K562 (cell line): Measurements from ENCODE around the gene LNX2.

Experiments
- BRCA1 ChIP-seq, 2 experiments: fragments of 450-650 bp in 1 of 2; sonication (generic) in 1 of 2; formaldehyde crosslinking in 1 of 2; IDR thresholded peaks; 2 replicates each; pipeline versions ENCODE4 v1.5.0 to v1.6.1; 2017 to 2020; ENCODE audit warnings: mild to moderate bottlenecking in 1 of 2, missing genetic modification reagents in 1 of 2
- CBX2 ChIP-seq: fragments of 200-600 bp; sonication (generic); IDR thresholded peaks from one replicate; pipeline ENCODE4 v1.6.1; 2012; ENCODE audit warnings: mild to moderate bottlenecking, low read length, inconsistent platforms; ENCODE audit not compliant: insufficient read depth, poor library complexity, severe bottlenecking
- CC2D1A ChIP-seq: fragments of 450-650 bp; IDR thresholded peaks from 2 replicates; pipeline ENCODE4 v1.6.1; 2017; ENCODE audit warnings: mild to moderate bottlenecking
- CHD7 ChIP-seq: fragments of 200-600 bp; sonication (generic); IDR thresholded peaks from one replicate; pipeline ENCODE4 v1.6.1; 2012; ENCODE audit warnings: mild to moderate bottlenecking, low read depth, low read length, inconsistent platforms
- CTCF ChIP-seq, 3 experiments: IDR thresholded peaks in 2 of 3; conservative IDR thresholded peaks in 1 of 3; 2 replicates each; pipeline ENCODE4 v1.5.1; 2011 to 2012; ENCODE audit warnings: low read length in 3 of 3, mild to moderate bottlenecking in 3 of 3, control low read depth in 2 of 3, improper control_type of control experiment in 1 of 3, inconsistent platforms in 1 of 3, low read depth in 1 of 3, mixed read lengths in 1 of 3, moderate library complexity in 1 of 3; ENCODE audit not compliant: insufficient read depth in 2 of 3
- HLTF ChIP-seq: fragments of 450-650 bp; IDR thresholded peaks from 2 replicates; pipeline ENCODE4 v1.6.1; 2016
- HNRNPL ChIP-seq: fragments of 200-400 bp; formaldehyde crosslinking; IDR thresholded peaks from 2 replicates; pipeline ENCODE4 v1.6.1; 2017; ENCODE audit warnings: low read depth, mild to moderate bottlenecking, low read length
- HSF4 ChIP-seq: fragments of 250-450 bp; sonication (Bioruptor Pico); IDR thresholded peaks from 2 replicates; pipeline ENCODE4 v2.1.2; 2022; ENCODE audit warnings: mild to moderate bottlenecking, moderate library complexity, borderline replicate concordance
- RFX5 ChIP-seq: IDR thresholded peaks from 2 replicates; pipeline ENCODE4 v1.6.1; 2011; ENCODE audit warnings: low read depth, mild to moderate bottlenecking, improper control_type of control experiment, low read length
- SNAPC5 ChIP-seq: fragments of 250-450 bp; sonication (Bioruptor Pico); IDR thresholded peaks from 2 replicates; pipeline ENCODE4 v1.8.0; 2021; ENCODE audit warnings: moderate library complexity, mild to moderate bottlenecking, inconsistent platforms
- TF ChIP-seq, protein P1 (sequence below): IDR thresholded peaks from 3 replicates; pipeline ENCODE4 v1.6.1; 2011; ENCODE audit warnings: borderline replicate concordance, mild to moderate bottlenecking; ENCODE audit not compliant: insufficient read length, insufficient read depth
- TF ChIP-seq, protein P2 (sequence below): fragments of 450-650 bp; IDR thresholded peaks from 2 replicates; pipeline ENCODE4 v1.6.1; 2017; ENCODE audit warnings: mild to moderate bottlenecking, moderate library complexity
- TF ChIP-seq, protein P3 (sequence below): fragments of 450-650 bp; formaldehyde crosslinking; conservative IDR thresholded peaks from 2 replicates; pipeline ENCODE4 v1.4.0; 2022; ENCODE audit warnings: mild to moderate bottlenecking, missing genetic modification characterization

DNA sequence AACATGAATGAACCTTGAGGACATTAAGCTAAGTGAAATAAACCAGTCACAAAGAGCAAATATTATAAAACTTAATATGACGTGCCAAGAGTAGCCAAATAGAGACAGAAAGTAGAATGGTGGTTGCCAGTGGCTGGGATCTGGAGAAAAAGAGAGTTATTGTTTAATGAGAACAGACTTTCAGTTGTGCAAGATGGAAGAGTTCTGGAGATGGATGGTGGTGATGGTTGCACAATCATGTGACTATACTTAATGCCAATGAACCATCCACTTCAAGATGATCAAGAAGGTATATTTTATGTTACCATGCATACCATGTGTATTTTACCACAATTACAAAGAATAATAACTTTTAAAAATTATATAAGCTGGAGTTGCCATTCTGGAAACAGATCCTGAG, 104.2 kb downstream of the LNX2 start:
- no peak for TF ChIP-seq RFX5
- TF ChIP-seq, protein P1, sequence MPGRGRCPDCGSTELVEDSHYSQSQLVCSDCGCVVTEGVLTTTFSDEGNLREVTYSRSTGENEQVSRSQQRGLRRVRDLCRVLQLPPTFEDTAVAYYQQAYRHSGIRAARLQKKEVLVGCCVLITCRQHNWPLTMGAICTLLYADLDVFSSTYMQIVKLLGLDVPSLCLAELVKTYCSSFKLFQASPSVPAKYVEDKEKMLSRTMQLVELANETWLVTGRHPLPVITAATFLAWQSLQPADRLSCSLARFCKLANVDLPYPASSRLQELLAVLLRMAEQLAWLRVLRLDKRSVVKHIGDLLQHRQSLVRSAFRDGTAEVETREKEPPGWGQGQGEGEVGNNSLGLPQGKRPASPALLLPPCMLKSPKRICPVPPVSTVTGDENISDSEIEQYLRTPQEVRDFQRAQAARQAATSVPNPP = no peak
- TF ChIP-seq CHD7 = no peak
- no peak for TF ChIP-seq BRCA1 (IDR thresholded peaks at IDR 0.05)
- no peak for TF ChIP-seq BRCA1 (CRISPR knock-in tag; IDR thresholded peaks at IDR 0.05)
- TF ChIP-seq, protein P2, sequence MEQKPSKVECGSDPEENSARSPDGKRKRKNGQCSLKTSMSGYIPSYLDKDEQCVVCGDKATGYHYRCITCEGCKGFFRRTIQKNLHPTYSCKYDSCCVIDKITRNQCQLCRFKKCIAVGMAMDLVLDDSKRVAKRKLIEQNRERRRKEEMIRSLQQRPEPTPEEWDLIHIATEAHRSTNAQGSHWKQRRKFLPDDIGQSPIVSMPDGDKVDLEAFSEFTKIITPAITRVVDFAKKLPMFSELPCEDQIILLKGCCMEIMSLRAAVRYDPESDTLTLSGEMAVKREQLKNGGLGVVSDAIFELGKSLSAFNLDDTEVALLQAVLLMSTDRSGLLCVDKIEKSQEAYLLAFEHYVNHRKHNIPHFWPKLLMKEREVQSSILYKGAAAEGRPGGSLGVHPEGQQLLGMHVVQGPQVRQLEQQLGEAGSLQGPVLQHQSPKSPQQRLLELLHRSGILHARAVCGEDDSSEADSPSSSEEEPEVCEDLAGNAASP = no peak
- no peak for TF ChIP-seq CTCF (IDR thresholded peaks at IDR 0.05 in 2 of 3, conservative IDR thresholded peaks at IDR 0.05 in 1 of 3; ENCODE audit: insufficient read depth in 2 of 3, low read depth in 1 of 3, low read length in 3 of 3)
- no peak for TF ChIP-seq HSF4 (CRISPR knock-in tag)
- no peak for TF ChIP-seq HNRNPL
- no peak for TF ChIP-seq CC2D1A
- TF ChIP-seq CBX2 = no peak
- TF ChIP-seq, protein P3, sequence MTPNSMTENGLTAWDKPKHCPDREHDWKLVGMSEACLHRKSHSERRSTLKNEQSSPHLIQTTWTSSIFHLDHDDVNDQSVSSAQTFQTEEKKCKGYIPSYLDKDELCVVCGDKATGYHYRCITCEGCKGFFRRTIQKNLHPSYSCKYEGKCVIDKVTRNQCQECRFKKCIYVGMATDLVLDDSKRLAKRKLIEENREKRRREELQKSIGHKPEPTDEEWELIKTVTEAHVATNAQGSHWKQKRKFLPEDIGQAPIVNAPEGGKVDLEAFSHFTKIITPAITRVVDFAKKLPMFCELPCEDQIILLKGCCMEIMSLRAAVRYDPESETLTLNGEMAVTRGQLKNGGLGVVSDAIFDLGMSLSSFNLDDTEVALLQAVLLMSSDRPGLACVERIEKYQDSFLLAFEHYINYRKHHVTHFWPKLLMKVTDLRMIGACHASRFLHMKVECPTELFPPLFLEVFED (CRISPR knock-in tag) = no peak
- no peak for TF ChIP-seq SNAPC5 (CRISPR knock-in tag)
- TF ChIP-seq HLTF = no peak
